NCI-H2081 treated with DMSO at 0.1 percent for 48 hours (cell line): Measurements from ENCODE around the gene SLC39A10.

ENCODE experiments used
- DNase-seq: peaks from one replicate; lab custom pipeline; 2025; lab: John Stamatoyannopoulos, UW

The SLC39A10 gene

GRCh38 chr2:195730912-195731311 lies 73.9 kb downstream of the SLC39A10 start:
- no peak for DNase-seq

GRCh38 chr2:195732574-195732973 lies 75.5 kb downstream of the SLC39A10 start:
- DNase-seq, result no peak

GRCh38 chr2:195733831-195734230 lies 76.8 kb downstream of the SLC39A10 start:
- DNase-seq, result no peak

GRCh38 chr2:195734395-195734794 lies 77.4 kb downstream of the SLC39A10 start:
- no peak for DNase-seq

- DNase-seq, result no peak
Measured at GRCh38 chr2:195734931-195735330, 77.9 kb downstream of the SLC39A10 start.

- DNase-seq, result no peak
Measured at GRCh38 chr2:195735347-195735746, 78.3 kb downstream of the SLC39A10 start.

- no peak for DNase-seq
Measured at GRCh38 chr2:195737511-195738325, 80.7 kb downstream of the SLC39A10 start.

- DNase-seq, result no peak
Measured at GRCh38 chr2:195741191-195741590, 84.2 kb downstream of the SLC39A10 start.

GRCh38 chr2:195756218-195756942 lies 99.4 kb downstream of the SLC39A10 start:
- no peak for DNase-seq

GRCh38 chr2:195758846-195759245 lies 101.8 kb downstream of the SLC39A10 start:
- no peak for DNase-seq

GRCh38 chr2:195759877-195760276 lies 102.9 kb downstream of the SLC39A10 start:
- no peak for DNase-seq

GRCh38 chr2:195763866-195764265 lies 106.8 kb downstream of the SLC39A10 start:
- no peak for DNase-seq

- DNase-seq, result no peak
Measured at GRCh38 chr2:195766691-195767090, 109.7 kb downstream of the SLC39A10 start.

GRCh38 chr2:195768431-195768830 lies 111.4 kb downstream of the SLC39A10 start:
- no peak for DNase-seq

GRCh38 chr2:195769975-195770374 lies 112.9 kb downstream of the SLC39A10 start:
- no peak for DNase-seq

GRCh38 chr2:195779491-195779890 lies 122.5 kb downstream of the SLC39A10 start:
- DNase-seq, result no peak

- DNase-seq, result no peak
Measured at GRCh38 chr2:195782156-195782555, 125.1 kb downstream of the SLC39A10 start.
